Measurements from ENCODE around the gene SHC2.

DNA sequence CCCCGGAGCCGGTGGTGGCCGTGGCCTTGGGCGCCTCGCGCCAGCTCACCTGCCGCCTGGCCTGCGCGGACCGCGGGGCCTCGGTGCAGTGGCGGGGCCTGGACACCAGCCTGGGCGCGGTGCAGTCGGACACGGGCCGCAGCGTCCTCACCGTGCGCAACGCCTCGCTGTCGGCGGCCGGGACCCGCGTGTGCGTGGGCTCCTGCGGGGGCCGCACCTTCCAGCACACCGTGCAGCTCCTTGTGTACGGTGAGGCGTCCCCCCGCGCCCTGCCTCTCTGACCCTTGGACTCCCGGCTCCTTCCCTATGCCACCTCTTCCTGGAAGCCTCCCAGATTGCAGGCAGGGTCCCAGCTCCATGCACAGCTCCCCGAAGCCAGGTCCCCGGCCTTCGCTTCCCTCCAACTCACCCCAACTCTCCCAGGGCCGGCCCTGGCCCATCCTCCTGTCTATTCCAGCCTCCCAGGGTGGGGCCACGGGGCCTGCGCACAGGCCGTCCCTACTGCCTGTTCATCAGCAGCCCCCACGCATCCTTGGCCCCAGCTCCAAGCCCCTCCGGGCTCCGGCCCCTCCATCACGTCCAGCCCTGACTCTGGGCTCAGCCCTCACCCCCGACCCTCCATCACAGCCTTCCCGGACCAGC lies 37.2 kb upstream of the SHC2 start:
- TF ChIP-seq, protein P1, sequence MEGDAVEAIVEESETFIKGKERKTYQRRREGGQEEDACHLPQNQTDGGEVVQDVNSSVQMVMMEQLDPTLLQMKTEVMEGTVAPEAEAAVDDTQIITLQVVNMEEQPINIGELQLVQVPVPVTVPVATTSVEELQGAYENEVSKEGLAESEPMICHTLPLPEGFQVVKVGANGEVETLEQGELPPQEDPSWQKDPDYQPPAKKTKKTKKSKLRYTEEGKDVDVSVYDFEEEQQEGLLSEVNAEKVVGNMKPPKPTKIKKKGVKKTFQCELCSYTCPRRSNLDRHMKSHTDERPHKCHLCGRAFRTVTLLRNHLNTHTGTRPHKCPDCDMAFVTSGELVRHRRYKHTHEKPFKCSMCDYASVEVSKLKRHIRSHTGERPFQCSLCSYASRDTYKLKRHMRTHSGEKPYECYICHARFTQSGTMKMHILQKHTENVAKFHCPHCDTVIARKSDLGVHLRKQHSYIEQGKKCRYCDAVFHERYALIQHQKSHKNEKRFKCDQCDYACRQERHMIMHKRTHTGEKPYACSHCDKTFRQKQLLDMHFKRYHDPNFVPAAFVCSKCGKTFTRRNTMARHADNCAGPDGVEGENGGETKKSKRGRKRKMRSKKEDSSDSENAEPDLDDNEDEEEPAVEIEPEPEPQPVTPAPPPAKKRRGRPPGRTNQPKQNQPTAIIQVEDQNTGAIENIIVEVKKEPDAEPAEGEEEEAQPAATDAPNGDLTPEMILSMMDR (IDR thresholded peaks at IDR 0.05) = no peak
- TF ChIP-seq POLR2AphosphoS5 (IDR thresholded peaks at IDR 0.05) = no peak
- no peak for TF ChIP-seq POLR2A (IDR thresholded peaks at IDR 0.05)
